ENCODE data around the gene MAP1LC3C.

Gene MAP1LC3C

GRCh38 chr1:241999026-241999425 lies at the start of gene MAP1LC3C:
Gene MAP1LC3C (minus strand): TSS chr1:241999098. CDS start chr1:241999008, 90 bp downstream.
- no peak for DNase-seq

DNA sequence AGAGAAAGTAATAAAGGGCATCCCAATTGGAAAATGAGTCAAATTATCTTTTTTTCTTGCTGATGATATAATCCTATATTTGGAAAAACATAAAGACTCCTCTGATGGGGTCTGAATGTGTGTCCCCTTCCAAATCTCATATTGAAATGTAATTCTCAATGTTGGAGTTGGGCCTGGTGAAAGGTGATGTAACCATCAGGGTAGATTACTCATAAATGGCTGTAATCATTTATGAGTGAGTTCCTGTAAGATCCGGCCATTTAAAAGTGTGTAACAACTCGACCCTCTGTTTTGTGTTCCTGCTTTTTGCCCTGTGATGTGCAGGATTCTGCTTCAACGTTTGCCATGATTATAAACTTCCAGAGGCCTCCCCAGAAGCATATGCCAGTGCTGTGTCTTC lies 44.3 kb upstream of the MAP1LC3C start:
- DNase-seq: no peak

GRCh38 chr1:242034392-242034791 lies 35.5 kb upstream of the MAP1LC3C start:
- DNase-seq: no peak

- no peak for DNase-seq
Measured at GRCh38 chr1:242033447-242033846, 34.5 kb upstream of the MAP1LC3C start.

DNA sequence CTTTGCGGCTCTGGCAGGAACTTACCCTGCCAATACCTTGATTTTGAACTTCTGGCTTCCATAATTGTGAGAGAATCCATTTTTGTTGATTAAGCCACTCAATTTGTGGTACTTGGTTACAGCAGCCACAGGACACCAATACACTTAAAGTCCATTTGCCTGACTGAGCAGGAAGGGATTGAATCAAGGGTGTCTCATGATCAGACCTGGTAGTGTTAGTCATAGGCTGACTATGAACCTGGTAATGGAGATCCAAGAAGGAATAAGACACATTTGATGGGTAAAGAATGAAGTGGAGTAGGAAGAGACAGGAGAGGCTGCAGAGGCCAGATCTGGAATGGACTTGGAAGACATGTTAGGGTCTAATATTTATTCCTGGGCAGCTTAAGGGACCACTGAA lies 31.2 kb upstream of the MAP1LC3C start:
- DNase-seq: no peak

DNA sequence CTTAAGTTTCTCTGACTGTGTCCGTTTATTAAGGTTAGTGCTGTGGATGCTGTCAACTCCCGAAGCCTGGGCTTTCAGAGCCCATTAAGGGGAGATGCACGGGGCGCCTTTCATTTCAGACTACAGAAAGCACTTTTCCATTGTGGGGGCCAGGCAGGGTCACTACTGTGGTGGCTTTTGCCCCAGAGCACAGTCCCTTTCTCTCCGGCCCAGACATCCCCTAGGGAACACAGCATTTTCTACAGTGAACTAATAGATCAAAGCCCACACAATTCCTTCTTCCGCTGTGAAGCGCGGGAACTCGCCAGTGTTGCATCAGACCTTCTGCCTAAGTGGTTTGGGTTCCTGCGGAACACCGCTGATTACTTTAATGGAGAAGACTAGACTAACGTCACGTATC lies 26.8 kb upstream of the MAP1LC3C start:
- DNase-seq: no peak

DNA sequence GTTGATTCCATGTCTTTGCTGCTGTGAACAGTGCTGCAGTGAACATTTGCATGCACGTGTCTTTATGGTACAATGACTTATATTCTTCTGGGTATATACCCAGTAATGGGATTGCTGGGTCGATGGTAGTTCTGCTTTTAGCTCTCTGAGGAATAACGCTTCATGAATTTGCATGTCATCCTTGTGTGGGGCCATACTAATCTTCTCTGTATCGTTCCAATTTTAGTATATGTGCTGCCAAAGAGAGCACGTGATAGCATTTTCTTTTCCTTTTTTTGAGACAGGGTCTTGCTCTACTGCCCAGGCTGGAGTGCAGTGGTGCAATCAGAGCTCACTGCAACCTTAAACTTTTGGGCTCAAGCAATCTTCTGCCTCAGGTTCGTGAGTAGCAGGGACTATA lies 24.9 kb upstream of the MAP1LC3C start:
- no peak for DNase-seq

DNA sequence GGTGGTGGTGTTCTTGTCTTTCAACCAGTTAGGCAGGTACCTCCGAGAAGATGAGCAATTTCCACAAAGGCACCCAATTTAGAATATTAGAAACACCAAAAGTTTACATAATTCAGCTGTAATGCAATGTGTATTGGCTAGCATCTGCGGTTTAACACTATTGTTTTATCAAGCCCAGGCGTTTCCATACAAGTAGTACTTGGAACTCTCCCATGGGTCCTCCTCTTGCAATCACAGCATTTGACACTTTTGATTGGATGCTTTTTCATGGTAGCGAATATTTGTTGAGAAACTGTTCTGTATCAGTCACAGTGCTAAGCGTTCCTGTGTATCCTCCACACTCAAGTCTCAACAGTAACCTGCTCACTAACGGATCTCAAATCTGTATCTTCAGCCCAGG lies 20.1 kb upstream of the MAP1LC3C start:
- no peak for DNase-seq

DNA sequence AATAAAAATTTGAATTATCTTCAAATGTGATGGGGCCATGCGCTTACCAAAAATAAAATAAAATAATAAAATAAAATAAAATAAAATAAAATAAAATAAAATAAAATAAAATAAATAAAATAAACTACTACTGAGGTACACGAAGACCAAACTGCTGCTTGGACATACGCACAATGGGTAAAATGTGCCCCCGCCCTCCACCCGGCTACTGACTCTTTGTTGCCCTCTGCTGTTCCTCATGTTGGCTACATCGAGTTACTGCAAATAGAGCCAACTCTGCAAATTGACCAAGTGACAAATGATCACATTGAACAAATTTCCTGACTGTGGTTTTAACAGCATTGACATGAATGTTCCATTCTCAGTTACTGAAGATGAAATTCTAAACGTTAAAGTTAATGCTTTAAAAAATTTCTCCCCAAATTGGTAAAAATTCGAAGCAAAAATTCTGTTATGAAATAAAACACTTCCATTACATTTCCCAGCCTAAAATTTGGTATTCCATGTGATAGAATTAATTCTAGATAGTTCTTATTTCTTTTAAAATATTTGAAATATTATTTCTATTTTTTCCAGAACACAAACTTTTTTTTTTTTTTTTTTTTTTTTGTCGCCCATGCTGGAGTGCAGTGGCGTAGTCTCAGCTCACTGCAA lies 18.8 kb upstream of the MAP1LC3C start:
- DNase-seq: peak; percentile 35

DNA sequence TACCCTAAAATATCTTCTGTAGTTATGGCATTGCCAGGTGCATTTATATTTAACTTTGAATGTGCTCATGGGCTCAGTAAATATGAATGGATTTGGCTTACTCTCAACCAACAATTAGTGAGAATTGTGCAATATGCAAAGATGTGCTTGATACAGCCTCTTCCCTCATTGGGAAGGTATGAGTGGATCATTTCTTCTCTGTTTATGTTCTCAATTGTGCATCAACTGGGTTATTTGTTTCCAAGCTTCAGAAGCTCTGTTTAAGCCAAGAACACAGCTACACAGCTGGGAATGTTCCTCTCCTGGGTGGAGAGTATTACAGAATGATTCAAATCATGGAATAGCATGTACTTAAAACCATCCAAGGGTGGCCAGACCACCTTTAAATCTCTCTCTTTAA lies 17.6 kb upstream of the MAP1LC3C start:
- DNase-seq: no peak

GRCh38 chr1:242011894-242012660 lies 13.2 kb upstream of the MAP1LC3C start:
- no peak for DNase-seq

DNA sequence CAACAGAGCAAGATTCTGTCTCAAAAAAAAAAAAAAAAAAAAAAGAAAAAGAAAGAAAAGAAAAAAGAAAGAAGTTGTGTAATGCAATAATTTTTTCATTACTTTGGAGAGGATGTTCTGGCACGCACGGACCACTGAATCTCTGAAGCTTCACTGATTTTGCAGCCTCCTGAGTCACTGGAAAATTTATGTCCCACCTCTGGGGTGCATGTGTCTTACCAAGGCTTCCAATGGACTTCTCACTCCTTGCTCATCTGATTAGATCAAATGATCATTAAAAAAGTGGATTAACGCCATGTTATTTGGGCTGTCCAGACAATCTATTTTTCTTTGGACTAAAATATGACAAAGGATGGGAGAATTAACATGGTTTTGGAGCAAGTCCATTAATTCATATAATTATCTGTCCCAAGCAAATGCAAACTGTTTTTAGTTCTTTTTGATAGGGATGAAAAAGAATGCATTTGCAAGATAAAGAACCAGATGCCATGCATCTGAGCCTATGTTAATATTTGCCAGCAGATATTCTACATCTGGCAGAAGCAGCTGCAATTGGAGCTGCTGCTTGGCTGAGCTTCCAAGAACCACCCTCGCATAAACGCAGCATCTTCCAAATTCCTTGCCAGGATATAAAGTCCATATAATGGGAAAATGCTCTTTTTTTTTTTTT lies 10.1 kb upstream of the MAP1LC3C start:
- DNase-seq: no peak

GRCh38 chr1:242006976-242007375 lies 8.1 kb upstream of the MAP1LC3C start:
- DNase-seq: no peak

DNA sequence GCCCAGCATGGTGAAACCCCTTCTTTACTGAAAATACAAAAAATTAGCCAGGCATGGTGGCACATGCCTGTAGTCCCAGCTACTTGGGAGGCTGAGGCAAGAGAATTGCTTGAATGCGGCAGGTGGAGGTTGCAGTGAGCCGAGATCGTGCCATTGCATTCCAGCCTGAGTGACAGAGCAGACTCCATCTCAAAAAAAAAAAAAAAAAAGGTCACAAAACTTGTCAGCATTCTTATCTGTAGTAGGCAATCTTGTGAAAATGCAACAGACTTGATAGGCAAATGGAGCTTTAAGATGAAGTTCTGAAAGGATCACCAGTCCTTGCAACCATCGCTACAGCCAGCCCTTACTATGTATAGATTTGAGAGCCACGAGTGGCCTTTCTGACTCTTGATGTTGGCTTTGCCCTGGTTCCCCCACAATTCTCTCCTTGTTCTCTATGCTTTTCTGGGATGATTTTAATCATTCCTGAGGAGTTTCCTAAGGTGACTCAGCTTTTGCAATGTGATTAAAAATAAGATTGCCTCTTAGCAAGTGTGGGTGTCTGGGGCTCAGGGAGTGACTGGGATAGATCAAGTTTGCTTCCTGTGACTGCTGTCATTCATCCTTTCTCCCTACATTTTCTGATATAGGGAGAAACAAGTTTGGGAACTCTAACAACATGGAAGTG lies 7.1 kb upstream of the MAP1LC3C start:
- no peak for DNase-seq

- no peak for DNase-seq
Measured at GRCh38 chr1:242004751-242005495, 6.0 kb upstream of the MAP1LC3C start.

- DNase-seq: no peak
Measured at GRCh38 chr1:242002510-242002909, 3.6 kb upstream of the MAP1LC3C start.

DNA sequence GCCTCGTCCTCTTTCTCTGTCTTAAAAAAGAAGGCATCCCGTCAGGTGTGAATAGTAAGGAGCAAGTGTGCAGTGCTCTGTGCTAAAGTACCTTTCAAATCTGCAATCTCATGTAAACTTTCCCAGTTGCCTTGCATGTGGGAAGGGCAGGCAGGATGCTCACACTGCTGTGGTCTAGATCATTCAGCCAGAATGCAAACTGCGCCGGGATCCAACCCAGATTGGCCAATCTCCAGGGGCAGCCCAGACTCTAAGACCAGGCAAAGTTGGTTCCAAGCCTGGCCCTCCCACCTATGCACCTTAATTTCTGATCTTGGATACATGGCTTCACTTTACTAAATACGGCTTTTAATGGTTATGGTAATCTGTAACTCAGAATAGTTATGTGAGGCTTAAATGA lies 3.2 kb upstream of the MAP1LC3C start:
- no peak for DNase-seq

- DNase-seq: no peak
Measured at GRCh38 chr1:242000434-242000833, 1.5 kb upstream of the MAP1LC3C start.

GRCh38 chr1:241998412-241998921 lies 431 bp downstream of the MAP1LC3C start:
- DNase-seq: peak; percentile 37

- DNase-seq: no peak
Measured at GRCh38 chr1:241997401-241997998, 1.4 kb downstream of the MAP1LC3C start.

- DNase-seq: no peak
Measured at GRCh38 chr1:241994171-241994570, 4.7 kb downstream of the MAP1LC3C start.

DNA sequence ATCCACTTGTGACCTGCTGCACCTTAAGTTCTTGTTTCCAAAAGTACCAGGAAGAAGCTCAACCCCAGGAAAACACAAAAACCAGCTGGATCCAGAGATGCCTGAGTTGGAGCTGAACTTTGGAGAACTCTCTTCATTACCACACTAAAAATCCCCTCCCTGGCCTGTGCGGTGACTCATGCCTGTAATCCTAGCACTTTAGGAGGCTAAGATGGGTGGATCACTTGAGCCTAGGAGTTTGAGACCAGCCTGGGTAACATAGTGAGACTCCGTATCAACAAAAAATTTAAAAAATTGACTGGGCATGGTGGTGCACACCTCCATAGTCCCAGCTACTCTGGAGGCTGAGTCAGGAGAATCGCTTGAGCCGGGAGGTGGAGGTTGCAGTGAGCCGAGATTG lies 6.2 kb downstream of the MAP1LC3C start:
- DNase-seq: no peak
